ENCODE results near the gene RPL32. TPM values are rescaled to one million over a fixed set of nuclear protein-coding genes. Genes with fewer than 3 reads are reported as not detected.

Gene RPL32
- total and polyA plus RNA-seq, 2 of the 4 experiments (the other 2 are of a cell fraction), result 566 to 1,856 TPM

DNA sequence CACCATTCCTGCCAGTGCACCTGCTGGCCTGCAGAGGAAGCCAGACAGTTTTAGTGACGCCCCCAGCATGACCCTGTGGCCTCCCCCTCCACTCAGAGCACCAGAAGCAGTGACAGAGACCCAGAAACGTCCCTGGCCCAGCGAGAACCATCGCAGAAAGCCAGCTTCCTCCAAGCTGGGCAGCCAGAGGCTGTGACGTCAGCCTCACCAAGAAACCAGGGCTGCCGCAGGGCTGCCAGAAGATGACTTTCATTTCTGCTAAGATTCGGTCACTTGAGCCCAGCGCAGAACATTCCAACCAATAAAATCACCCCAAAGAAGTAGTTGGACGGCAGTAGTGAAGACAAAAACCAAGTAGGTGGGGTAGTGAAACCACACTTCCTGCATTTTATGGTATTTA lies 29.6 kb upstream of the RPL32 start:
- dilution Hi-C loops (cut with HindIII; ENCODE audit: low sequenced_read_pairs, unreplicated experiment), result no loop called here
- H2AFZ ChIP-seq (replicated peaks; ENCODE audit: low read length, poor library complexity), result peak overlapping the region; percentile 32
- ChIA-PET CTCF (no interaction called here), POLR2A (ENCODE audit: unreplicated experiment) (no interaction called here)
- H2BK5ac ChIP-seq (ENCODE audit: low read depth, low read length, poor library complexity, severe bottlenecking), result no peak overlapping the region
- no peak overlapping the region for H3K4me3 ChIP-seq (ENCODE audit: insufficient read depth, low read depth, low read length)
- H3K18ac ChIP-seq (ENCODE audit: low read depth, low read length), result no peak overlapping the region
- TF ChIP-seq POLR2A (IDR thresholded peaks at IDR 0.05; ENCODE audit: low read depth, low read length) (no peak), SMC3 (IDR thresholded peaks at IDR 0.05; ENCODE audit: low read depth, low read length) (no peak), RFX5 (IDR thresholded peaks at IDR 0.05; ENCODE audit: low read depth, low read length) (no peak)
- H2AK9ac ChIP-seq (replicated peaks; ENCODE audit: low read depth, low read length, poor library complexity), result no peak overlapping the region
- no peak overlapping the region for H3K4ac ChIP-seq (ENCODE audit: low read depth, low read length)
- no peaks in the 10 kb centered on the region for H3K79me1 ChIP-seq (ENCODE audit: low read depth in 1 of 2, low read length in 2 of 2)
- H4K5ac ChIP-seq (ENCODE audit: low read depth, low read length), result no peak overlapping the region
- no peak overlapping the region for H2BK20ac ChIP-seq (ENCODE audit: low read depth, low read length)
- WGBS, 2 experiments (ENCODE audit: extremely low coverage in 2 of 2, insufficient read length in 1 of 2), result no CpG with 5 or more reads among the region's 9 CpGs
- H3K23ac ChIP-seq (ENCODE audit: low read depth, low read length), result no peak overlapping the region
- H3K9me1 ChIP-seq (ENCODE audit: insufficient read depth, low read length), result no peaks in the 10 kb centered on the region; the same call in 1 of the 2 replicates
- BruUV-seq (replicated peaks), result no TSS peak
- DNase-seq (peak; percentile 33), ATAC-seq (ENCODE audit: low read depth) (no peak)
- no peak overlapping the region for H2BK15ac ChIP-seq (ENCODE audit: low read depth, low read length)
- intact Hi-C loops (cut with micrococcal nuclease), result no loop called here
- no peak overlapping the region for H3K14ac ChIP-seq (replicated peaks; ENCODE audit: low read depth, low read length)
- no peak overlapping the region for H4K91ac ChIP-seq (ENCODE audit: insufficient read depth, low read depth, low read length)
- H4K20me1 ChIP-seq (ENCODE audit: insufficient read depth, low read length), result no peaks in the 10 kb centered on the region
- no peak overlapping the region for H3K9ac ChIP-seq (ENCODE audit: low read depth, low read length)
- H3K56ac ChIP-seq (ENCODE audit: extremely low read depth, insufficient read depth, low read length), result no peak overlapping the region
- no peak overlapping the region for H2AK5ac ChIP-seq (ENCODE audit: low read depth, low read length)
- in situ Hi-C loops (cut with MboI; ENCODE audit: low sequenced_read_pairs), result no loop called here
- no peak overlapping the region for H3K4me2 ChIP-seq (ENCODE audit: low read depth, low read length)
- H3K9me3 ChIP-seq (ENCODE audit: control insufficient read depth, insufficient read depth, low read length), result no peaks in the 10 kb centered on the region
- no peaks in the 10 kb centered on the region for H3K36me3 ChIP-seq (ENCODE audit: control insufficient read depth, insufficient read depth, low read length)
- H3K27me3 ChIP-seq (ENCODE audit: control insufficient read depth, insufficient read depth, low read length), result peaks cover 25% of the 10 kb centered on the region
- H3K27ac ChIP-seq (ENCODE audit: insufficient read depth, low read length), result no peak overlapping the region
- H2BK120ac ChIP-seq (ENCODE audit: low read depth, low read length), result no peak overlapping the region
- H3K4me1 ChIP-seq (ENCODE audit: control insufficient read depth, insufficient read depth, low read length), result no peaks in the 10 kb centered on the region; the same call in 1 of the 2 replicates
- no peak overlapping the region for H4K8ac ChIP-seq (ENCODE audit: low read depth in 2 of 2, low read length in 2 of 2)
